Activated CD4-positive, alpha-beta T cell treated with anti-CD3 and anti-CD28 coated beads, Interleukin-2, Interleukin-6, amounts not matched to agents 100 ng/mL and 50 ng/mL, durations not matched to agents 16 hours and 8 hours (primary cell): ENCODE results near the gene EVA1A.
A peak's percentile ranks its signal among the peaks of the same experiment; 100 is the strongest.

Experiments
- DNase-seq: peaks from one replicate; pipeline ENCODE4 v3.0.0-alpha.2; 2020

The EVA1A gene

DNA sequence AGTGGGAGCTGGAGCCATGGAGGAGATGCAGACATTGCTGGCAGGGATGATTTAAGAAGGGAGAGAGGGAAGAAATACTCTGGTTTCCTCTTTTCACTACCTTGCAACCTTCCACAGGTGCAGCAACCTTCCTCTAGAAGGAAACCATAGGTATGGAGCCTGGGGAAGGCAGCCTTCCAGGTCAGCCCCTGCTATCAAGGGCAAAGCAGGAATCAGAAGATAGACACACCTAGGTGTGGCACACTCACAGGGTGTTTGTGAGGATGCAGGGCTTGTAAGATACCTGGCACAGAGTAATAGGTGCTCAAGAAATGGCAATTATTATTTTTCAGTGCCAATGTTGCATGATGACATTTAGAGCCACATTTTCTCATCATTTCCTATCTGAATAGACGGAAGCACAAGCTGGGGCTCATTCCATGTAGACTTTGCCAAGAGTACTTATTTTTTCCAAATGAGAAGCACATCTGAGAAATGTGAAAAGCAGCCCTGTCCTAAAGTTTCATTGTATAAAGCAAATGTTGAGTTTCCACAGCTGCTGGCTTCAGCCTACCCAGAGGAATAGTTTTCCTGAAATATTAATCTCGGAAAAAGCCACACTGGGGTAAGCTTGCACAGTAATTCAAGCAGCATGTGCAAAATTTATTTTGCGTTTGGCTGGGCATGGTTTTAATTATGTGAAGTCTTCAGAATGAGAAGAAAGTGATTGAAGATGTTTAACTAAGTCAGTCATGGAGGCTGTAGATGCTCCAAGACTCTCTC lies 20.6 kb downstream of the EVA1A start:
- DNase-seq: no peak

DNA sequence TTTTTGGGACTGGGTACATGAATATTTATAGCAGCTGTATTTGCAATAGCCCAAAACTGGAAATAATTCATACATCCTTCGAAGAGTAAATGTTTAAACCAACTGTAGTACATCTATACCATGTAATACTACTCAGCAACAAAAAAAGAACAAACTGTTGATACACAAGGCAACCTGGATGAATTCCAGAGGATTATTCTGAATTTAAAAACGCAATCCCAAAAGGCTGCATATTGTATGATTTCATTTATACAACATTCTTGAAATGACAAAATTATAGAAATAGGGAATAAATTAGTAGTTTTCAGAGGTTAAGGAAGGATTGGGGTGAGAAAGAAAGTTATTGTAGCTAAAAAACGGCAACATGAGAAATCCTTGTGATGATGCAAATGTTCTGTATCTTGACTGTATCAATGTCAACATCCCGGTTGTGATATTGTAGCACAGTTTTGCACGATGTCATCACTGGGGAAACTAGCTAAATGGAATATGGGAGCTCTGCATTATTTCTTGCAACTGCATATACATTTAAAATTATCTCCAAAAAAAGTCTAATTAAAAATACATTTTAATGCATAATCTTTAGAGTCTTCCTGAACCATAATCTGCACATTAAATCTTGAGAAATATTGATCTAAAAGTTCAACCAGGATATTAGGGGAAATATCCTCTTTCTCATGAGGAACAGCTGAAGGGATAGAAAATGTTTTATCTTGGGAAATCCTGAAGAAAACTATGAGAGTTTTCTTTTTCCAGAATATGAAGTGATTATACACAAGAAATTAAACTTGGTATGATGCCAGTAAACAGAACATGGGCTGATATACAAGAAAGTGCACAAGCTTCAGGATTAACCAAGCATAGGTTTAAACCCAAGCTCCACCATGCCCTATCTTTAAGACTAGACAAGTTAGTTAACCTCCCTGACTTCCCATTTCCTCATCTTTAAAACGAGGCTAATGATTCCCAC lies 21.9 kb downstream of the EVA1A start:
- no peak for DNase-seq

DNA sequence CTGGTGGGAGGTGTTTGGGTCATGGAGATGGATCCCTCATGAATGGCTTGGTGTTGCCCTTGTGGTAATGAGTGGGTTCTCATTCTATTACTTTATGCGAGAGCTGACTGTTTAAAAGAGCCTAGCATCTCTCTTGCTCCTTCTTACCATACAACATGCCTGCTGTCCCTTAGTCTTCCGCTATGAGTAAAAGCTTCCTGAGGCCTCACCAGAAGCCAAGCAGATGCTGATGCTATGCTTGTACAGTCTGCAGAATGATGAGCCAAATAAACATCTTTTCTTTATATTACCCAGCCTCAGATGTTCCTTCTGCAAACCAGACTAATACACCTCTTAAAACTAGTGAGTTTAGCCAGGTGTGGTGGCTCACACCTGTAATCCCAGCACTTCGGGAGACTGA lies 23.1 kb downstream of the EVA1A start:
- no peak for DNase-seq

DNA sequence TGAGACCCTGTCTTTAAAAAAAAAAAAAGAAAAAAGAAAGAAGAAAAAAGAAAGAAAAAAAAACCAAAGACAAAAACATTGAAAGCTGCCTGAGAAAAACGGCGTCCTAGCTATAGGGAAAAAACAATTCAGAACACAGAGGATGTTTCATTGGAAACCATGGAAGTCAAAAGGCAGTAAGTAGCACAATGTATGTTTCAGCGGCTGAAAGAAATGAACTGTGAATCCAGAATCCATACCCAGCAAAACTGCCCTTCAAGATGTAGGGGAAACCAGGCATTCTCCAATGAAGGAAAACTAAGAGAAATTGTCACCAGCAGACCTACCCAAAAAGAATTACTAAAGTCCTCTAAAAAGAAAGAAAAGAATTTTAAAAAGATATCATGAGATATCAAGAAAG lies 27.6 kb downstream of the EVA1A start:
- DNase-seq: no peak

- DNase-seq: no peak
These were observed 28.3 kb downstream of the EVA1A start for GRCh38 chr2:75532488-75532887.

DNA sequence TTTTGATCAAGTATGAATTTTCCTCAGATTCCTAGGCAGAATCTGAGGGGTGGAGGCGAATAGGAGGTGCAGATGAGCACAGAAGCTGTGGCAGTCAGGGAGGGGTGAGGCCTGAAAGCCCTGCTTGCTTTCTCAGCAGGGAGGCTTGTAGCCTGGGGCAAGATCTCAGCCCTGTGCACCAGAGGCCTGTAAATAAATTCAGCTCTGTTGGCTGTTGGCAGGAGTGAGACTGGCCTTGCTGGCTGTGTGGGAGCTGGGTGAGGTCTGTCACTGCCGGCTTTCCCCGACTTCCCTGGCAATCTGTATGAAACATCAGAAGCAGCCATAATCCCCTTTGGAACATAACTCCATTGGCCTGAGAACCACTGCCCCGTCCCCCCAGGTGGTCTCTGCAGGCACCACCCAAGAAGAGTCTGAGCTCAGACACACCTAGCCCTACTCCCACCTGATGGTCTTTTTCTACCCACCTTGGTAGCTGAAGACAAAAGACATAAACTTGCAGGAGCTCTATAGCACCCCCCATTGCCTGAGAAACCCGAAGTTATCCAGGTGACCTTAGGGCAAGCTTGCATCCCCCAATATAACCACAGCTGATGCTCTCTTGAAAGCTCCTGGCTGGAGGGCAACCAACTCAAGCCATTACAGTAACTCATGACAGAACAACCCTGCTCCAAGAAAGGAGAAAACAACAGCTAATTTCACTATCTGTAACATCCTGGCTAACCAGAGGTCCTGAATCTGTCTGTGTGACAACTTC lies 32.3 kb downstream of the EVA1A start:
- DNase-seq: no peak

DNA sequence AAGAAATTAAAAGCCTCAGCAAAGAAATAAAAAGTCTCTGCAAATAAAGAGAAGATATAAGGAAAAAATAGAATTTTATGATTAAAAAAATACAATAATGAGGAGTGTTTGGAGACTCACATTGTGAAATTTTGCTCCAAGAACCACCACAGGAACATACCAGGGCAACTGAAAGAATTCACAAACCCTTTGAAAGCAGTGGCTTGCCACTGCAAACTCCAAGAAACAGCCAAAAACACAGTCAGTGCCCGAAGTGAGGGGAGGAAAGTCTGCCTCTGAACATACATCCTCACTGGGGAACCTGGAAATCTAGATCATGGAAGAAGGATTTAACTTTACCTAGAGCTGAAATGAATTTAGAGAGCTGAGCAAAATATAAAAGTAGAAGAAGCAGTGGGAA lies 33.1 kb downstream of the EVA1A start:
- no peak for DNase-seq

DNA sequence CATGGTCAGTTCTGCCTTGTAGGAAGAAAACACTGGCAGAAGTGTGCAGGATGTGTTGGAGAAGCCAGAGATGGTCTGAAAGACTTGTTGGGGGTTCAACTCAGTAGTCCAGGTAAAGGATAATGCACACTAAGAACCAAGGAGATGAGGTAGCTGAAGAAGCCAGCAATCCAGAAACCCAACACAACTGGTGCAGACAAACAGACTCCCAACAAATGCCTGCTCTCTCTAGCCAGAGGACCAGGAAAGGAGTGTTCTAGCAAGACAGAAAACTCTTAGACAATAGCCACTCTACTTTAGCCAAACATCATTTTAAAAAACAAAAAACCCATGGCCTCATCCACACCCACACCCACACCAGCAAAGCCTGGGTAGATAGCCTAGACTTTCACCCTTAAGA lies 33.9 kb downstream of the EVA1A start:
- DNase-seq: no peak

DNA sequence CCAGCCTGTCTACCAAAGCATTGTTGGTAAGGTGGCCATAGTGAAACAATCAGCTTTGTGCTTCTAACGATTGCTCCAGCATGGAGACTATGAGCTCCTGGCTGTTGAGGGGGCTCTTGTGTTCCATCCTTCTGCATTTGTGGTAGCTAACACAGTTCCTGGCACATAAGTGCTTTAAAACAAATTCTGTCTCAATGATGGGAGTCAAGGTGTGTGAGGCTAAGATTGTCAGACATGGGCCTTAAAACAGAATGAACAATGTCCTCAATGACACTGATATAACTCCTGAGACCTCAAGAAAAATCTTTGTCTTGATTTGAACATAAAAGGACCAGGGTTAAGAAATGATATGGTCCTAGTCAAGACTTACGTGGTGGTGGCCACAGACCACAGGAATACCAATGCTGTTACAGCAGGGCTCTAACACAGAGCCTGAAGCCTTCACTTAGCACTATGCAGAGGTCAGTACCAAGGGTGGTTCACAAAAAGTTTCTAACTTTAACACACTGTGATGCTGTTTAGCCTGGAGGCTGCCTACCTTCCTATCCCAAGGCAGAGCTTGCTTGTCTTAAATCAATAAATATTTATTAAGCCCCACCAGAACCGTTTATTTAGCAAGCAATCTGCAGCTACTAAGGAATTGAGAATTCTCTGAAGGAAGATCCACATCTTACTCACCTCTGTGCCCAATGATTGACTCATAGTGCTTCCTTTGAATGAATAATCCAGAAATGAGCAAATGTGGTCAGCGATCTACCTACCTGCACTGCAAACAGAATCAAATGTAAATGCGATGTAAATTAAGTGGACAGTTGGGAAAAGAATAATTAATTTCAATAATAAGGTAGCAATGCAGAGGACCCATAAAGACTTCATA lies 35.1 kb downstream of the EVA1A start:
- DNase-seq: peak; percentile 57

GRCh38 chr2:75524276-75524911 lies 36.3 kb downstream of the EVA1A start:
- no peak for DNase-seq

DNA sequence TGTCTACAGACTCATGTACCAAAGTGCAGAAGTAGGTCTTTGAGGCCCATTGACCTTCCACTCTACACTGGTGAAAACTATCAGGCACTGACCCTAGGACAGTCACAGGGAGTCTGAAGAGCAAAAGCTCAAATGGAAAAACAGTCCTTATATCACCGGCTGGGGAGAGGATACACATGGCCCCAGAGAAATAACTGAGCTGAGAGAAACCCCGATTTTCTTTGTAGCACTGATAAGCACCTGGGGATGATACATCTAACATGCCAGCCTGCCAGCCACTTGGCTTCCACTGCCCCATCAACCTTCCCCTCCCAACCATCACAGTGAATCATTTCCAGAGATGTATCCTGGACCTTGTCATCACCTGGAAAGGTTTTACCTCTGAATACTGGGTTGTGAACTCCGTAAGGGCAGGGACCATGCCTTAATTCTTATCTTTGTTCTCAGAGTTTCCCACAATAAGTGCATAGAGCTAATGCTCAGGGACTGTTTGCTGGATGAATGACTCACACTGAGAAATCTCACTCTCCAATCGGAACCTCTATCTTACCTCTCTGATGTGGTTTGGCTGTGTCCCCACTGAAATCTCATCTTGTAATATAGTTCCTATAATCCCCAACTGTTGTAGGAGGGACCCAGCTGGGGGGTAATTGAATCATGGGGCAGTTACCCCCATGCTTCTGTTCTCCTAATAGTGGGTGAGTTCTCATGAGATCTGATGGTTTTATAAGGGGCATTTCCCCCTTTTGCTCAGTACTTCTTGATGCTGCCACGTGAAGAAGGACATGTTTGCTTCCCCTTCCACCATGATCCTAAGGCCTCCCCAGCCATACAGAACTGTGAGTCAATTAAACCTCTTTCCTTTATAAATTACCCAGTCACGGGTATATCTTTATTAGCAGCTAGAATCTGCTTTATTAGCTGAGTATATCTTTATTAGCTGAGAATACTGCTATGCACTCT lies 37.1 kb downstream of the EVA1A start:
- peak; percentile 59 for DNase-seq

- DNase-seq: peak; percentile 5
These were observed 38.0 kb downstream of the EVA1A start for GRCh38 chr2:75522543-75523312.

DNA sequence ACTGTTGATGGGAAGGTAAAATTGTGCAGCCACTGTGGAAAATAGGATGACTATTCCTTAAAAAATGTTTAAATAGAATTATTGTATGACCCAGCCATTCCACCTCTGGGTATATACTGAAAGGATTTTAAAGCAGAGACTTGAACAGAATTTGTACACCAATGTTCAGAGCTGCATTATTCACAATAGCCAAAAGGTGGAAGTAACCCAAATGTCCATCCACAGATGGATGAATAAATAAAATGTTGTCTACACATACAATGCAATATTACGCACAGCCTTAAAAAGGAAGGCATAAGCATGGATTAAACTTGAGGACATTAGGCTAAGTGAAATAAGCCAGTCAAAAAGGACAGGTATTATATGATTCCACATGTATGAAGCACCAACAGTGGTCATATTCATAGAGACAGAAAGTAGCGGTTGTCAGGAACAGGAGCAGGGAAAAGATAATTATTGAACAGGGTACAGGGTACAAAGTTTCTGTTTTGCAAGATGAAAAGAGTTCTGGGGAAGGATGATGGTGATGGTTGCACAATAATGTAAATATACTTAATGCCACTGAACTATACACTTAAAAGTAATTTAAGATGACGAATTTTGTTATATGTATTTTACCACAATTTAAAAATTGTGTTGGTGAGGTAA lies 39.4 kb downstream of the EVA1A start:
- no peak for DNase-seq

DNA sequence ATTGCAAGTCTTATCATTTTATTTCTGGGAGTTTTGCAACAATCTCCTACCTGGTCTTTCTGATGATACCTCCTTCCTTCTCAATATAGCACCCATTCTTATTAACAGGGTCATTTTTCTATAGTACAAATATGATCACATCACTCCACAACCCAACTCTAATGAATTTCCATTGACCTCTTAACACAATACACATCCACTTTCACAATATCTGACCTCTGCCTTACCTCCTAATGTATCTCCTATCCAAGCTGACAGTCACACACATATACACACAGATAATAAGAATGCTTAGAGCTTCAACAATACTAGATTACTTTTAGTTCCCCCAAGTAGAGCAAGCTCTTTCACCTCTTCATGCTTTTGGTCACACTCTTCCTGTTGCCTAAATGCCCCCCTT lies 40.9 kb downstream of the EVA1A start:
- no peak for DNase-seq

DNA sequence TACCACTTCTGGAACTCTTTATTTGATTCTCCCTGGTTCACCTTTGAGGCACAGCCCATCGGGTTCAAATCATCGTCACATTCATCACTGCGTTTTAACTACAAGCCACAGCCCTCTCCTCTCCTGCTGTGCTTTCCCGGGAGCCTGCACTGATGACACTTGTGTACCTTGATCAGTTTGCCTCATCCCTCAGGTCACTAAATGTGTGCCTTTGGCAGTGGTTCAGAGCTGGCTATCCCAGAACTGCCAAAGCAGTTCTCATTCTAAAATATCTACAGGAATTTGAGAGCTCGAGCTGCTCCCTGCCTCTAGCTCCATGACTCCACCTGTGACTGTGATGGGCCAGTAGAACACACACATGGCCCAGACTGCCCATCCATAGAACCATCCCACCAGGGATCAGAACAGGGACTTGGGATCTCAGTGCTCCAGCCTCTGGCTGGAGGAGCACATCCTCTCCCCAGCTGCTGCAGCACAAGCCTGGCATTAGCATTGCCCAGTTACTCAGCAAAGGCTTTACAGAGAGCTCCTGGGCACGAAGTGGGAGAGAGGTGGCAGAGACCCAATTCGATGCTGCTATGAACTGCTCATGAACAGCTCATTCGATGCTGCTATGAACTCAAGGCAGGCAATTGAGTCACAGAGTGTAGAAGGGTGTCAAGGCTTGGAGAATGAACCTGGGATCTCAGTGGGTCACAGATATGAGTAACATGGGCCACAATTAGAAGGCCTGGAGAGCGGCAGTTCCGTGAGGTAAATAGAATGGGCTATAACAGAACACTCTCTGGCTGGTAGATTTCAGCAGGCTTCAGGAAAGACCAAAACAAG lies 41.9 kb downstream of the EVA1A start:
- DNase-seq: no peak

GRCh38 chr2:75517547-75518230 lies 43.0 kb downstream of the EVA1A start:
- DNase-seq: no peak
